BE2C (cell line): ENCODE measurements around the gene HSPA14.
A peak's percentile ranks its signal among the peaks of the same experiment; 100 is the strongest.
"Not testable (repeated sequence)": the region's sequence is repeated elsewhere in the genome, so short reads cannot be mapped to it uniquely, and the experiment has no call there.

Experiments used
- DNase-seq: peaks from one replicate; pipeline ENCODE4 v3.0.0-alpha.2; 2020
- H3K27me3 ChIP-seq: fragments of 250-450 bp; sonication (Bioruptor Pico); 2 replicates; pipeline ENCODE4 v1.5.1; 2020; ENCODE audit warnings: mild to moderate bottlenecking
- H3K36me3 ChIP-seq: fragments of 250-450 bp; sonication (Bioruptor Pico); 2 replicates; pipeline ENCODE4 v1.5.1; 2020; ENCODE audit warnings: mild to moderate bottlenecking
- H3K4me1 ChIP-seq: fragments of 250-450 bp; sonication (Bioruptor Pico); 2 replicates; pipeline ENCODE4 v1.5.1; 2020
- H3K4me3 ChIP-seq: 2 replicates; pipeline ENCODE4 v1.5.1; 2011; ENCODE audit warnings: low read depth, low read length
- H3K9me3 ChIP-seq: fragments of 250-450 bp; sonication (Bioruptor Pico); 2 replicates; pipeline ENCODE4 v1.5.1; 2020
- TF ChIP-seq, protein P1 (sequence below): IDR thresholded peaks from 2 replicates; pipeline ENCODE4 v1.5.1; 2012; ENCODE audit warnings: mild to moderate bottlenecking, low read depth, low read length

Gene HSPA14

DNA sequence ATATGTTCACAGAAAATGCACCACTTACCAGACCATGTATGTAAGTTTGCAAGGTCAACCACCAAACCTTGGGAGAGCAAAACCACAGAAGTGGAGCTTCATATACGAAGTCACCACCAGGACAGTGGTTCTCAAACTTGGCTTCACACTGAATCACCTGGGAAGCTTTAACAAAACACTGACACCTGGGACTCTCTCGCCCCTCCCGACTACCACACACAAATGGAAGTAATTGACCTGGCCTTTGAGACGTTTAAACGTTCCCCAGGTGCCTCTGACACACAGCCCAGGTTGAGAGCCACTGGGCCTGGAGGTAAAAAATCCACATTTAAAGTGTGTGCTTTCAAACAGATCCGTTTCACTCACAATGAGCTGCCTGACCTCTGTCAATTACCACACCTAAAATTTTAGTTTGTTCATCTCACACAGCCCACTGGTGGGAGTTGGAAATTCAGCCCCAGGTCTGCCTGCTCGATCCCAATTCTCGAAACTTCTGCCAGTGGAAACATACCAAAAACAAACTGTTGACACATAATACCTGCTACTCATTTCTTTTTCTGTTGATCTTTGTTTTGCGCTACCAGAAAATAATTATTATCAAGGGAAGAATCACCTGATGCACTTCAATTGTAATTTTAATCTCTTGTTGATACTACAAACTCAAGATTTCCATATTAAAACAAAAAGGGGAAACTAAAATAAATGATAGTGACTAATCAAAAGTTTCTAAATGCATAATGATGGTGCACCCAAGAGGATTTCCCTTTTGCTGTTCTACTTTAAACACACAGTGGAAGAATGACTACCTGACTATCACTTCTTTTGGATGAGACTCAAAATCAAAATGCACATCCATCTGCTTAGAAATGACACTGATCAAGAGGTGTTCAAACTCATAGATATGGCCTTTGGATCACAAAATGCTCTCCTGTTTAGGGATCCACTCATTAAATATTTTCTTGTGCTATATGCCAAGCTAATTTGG, 26.8 kb upstream of the HSPA14 start:
- H3K9me3 ChIP-seq = no peaks in the 10 kb centered on the region; the same call in 1 of the 2 replicates
- no peaks in the 10 kb centered on the region for H3K36me3 ChIP-seq
- TF ChIP-seq, protein P1, sequence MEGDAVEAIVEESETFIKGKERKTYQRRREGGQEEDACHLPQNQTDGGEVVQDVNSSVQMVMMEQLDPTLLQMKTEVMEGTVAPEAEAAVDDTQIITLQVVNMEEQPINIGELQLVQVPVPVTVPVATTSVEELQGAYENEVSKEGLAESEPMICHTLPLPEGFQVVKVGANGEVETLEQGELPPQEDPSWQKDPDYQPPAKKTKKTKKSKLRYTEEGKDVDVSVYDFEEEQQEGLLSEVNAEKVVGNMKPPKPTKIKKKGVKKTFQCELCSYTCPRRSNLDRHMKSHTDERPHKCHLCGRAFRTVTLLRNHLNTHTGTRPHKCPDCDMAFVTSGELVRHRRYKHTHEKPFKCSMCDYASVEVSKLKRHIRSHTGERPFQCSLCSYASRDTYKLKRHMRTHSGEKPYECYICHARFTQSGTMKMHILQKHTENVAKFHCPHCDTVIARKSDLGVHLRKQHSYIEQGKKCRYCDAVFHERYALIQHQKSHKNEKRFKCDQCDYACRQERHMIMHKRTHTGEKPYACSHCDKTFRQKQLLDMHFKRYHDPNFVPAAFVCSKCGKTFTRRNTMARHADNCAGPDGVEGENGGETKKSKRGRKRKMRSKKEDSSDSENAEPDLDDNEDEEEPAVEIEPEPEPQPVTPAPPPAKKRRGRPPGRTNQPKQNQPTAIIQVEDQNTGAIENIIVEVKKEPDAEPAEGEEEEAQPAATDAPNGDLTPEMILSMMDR = peak; percentile 8; the same call in 1 of the 2 replicates
- no peaks in the 10 kb centered on the region for H3K27me3 ChIP-seq
- H3K4me1 ChIP-seq = no peaks in the 10 kb centered on the region
- no peak for DNase-seq
- no peak overlapping the region for H3K4me3 ChIP-seq

DNA sequence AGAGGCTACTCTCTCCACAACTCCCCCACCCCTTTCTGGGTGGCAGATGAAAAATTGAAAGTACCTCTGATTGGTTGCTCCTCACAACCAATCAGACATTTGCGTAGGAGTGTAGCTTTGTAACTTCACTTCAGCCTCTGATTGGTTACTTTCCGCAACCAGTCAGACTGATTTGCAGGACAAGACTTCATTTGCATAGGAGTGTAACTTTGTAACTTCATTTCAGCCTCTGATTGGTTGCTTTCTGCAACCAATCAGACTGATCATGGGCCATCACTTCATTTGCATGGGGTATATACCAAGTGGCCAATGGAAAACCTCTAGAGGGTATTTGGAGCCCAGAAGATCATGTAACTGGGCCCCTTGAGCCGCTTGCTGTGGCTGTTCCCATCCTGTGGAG, 25.8 kb upstream of the HSPA14 start:
- Histone ChIP-seq H3K36me3 (no peaks in the 10 kb centered on the region), H3K9me3 (no peaks in the 10 kb centered on the region), H3K4me1 (no peaks in the 10 kb centered on the region), H3K4me3 (no peak overlapping the region), H3K27me3 (no peaks in the 10 kb centered on the region)
- TF ChIP-seq, protein P1 = no peak
- no peak for DNase-seq

DNA sequence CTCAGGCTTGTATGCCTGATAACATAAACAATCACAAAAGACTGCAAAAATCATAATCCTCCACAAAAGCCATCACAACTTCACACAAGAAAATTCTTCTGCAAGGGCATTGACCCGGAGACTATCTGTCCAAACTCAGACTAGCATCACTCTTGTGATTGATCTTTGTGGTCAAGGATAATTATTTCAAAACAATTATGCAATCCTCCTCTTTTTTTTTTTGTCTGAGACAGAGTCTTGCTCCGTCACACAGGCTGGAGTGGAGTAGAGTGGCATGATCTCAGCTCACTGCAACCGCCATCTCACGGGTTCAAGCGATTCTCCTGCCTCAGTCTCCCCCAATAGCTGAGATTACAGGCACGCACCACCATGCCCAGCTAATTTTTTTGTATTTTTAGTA, 22.4 kb upstream of the HSPA14 start:
- no peaks in the 10 kb centered on the region for H3K4me1 ChIP-seq
- DNase-seq = no peak
- TF ChIP-seq, protein P1 = no peak
- no peaks in the 10 kb centered on the region for H3K36me3 ChIP-seq
- H3K9me3 ChIP-seq = no peaks in the 10 kb centered on the region
- H3K27me3 ChIP-seq = no peaks in the 10 kb centered on the region
- H3K4me3 ChIP-seq = no peak overlapping the region

DNA sequence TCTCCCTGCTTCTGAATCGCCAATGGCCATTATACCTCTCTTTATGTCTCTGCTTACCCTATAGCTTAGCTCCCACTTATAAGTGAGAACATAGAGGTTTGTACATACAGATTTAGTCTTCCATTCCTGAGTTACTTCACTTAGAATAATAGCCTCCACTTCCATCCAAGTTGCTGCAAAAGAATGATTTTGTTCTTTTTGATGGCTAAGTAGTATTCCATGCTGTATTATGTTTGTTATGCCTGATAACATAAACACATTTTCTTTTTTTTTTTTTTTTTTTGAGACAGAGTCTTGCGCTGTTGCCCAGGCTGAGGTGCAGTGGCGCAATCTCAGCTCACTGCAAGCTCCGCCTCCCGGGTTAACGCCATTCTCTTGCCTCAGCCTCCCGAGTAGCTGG, 21.4 kb upstream of the HSPA14 start:
- not testable (repeated sequence) for DNase-seq, H3K27me3 ChIP-seq, H3K4me1 ChIP-seq, H3K36me3 ChIP-seq, H3K9me3 ChIP-seq, H3K4me3 ChIP-seq

DNA sequence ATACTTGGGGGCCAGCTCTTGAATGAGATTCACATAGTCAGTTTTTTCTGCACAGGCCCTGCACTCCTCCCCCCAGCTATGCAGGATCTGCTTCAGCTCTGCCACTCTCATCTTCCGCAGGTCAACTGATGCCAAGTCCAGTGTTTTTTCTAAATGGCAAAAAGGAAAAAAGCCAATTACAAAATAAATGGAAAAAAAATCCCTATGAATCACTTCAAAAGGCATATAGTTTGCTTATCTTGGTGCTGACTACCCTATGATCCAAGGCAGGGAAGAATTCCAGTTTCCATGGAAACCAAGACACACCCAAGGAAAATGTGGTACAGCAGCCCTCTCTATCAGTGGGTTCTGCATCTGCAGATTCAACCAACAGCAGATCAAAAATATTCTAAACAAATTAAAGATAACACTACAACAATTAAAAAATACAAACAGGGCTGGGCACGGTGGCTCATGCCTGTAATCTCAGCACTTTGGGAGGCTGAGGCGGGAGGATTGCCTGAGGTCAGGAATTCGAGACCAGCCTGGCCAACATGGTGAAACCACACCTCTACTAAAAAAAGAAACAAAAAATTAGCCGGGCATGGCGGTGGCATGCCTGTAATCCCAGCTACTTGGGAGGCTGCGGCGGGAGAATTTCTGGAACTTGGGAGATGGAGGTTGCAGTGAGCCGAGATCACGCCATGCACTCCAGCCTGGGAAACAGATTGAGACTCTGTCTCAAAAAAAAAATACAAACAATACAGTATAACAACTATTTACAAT, 17.9 kb upstream of the HSPA14 start:
- H3K4me1 ChIP-seq = no peaks in the 10 kb centered on the region; the same call in 1 of the 2 replicates
- H3K27me3 ChIP-seq = no peaks in the 10 kb centered on the region
- H3K9me3 ChIP-seq = no peaks in the 10 kb centered on the region
- DNase-seq = no peak
- H3K4me3 ChIP-seq = no peak overlapping the region
- TF ChIP-seq, protein P1 = no peak
- H3K36me3 ChIP-seq = no peaks in the 10 kb centered on the region

DNA sequence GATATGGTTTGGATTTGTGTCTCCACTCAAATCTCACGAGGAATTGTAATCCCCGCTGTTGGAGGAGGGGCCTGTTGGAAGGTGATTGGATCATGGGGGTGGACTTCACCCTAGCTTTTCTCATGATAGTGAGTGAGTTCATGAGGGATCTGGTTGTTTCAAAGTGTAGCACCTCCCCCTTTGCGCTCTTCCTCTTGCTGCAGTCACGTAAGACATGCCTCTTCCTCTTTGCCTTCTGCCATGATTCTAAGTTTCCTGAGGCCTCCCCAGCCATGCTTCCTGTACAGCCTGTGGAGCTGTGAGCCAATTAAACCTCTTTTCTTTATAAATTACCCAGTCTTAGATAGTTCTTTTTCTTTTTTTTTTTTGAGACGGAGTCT, 17.3 kb upstream of the HSPA14 start:
- no peaks in the 10 kb centered on the region for H3K9me3 ChIP-seq
- no peak for DNase-seq
- no peaks in the 10 kb centered on the region; the same call in 1 of the 2 replicates for H3K4me1 ChIP-seq

More for the DNA sequence above, 17.3 kb upstream of the HSPA14 start:
- no peaks in the 10 kb centered on the region for H3K36me3 ChIP-seq
- no peak overlapping the region for H3K4me3 ChIP-seq
- TF ChIP-seq, protein P1 = no peak
- H3K27me3 ChIP-seq = no peaks in the 10 kb centered on the region
